Calu3 (cell line): ENCODE data around the gene RALGPS1. TPM values are rescaled to one million over a fixed set of nuclear protein-coding genes. Genes with fewer than 3 reads are reported as not detected.

ENCODE experiments used
- BruUV-seq: library from RNA; stranded (reverse); fragments of 400-500 nt; replicated peaks from 2 replicates; lab custom pipeline; 2021; lab: Mats Ljungman, UMichigan
- CTCF ChIA-PET: fragments of 300-600 bp; sonication (Branson Sonifier 250); formaldehyde crosslinking; loops from one replicate; lab custom pipeline; 2022; ENCODE audit warnings: antibody characterized with exemption; lab: Charles Lee
- DNase-seq: peaks from one replicate; pipeline ENCODE4 v3.0.0; 2022
- H3K27ac Mint-ChIP-seq: one replicate; pipeline ENCODE4 v1.8.0; 2022; ENCODE audit warnings: mixed read lengths; ENCODE audit not compliant: unreplicated experiment
- H3K27me3 Mint-ChIP-seq: one replicate; pipeline ENCODE4 v1.8.0; 2022; ENCODE audit warnings: mixed read lengths; ENCODE audit not compliant: unreplicated experiment
- H3K36me3 Mint-ChIP-seq: one replicate; pipeline ENCODE4 v1.8.0; 2022; ENCODE audit warnings: mild to moderate bottlenecking, moderate library complexity, mixed read lengths; ENCODE audit not compliant: insufficient read depth, unreplicated experiment
- H3K4me1 Mint-ChIP-seq: one replicate; pipeline ENCODE4 v1.8.0; 2022; ENCODE audit warnings: mild to moderate bottlenecking, low read depth, mixed read lengths; ENCODE audit not compliant: unreplicated experiment
- H3K4me3 Mint-ChIP-seq: one replicate; pipeline ENCODE4 v1.8.0; 2022; ENCODE audit warnings: mild to moderate bottlenecking, low read depth, moderate library complexity, mixed read lengths; ENCODE audit not compliant: unreplicated experiment
- H3K9me3 Mint-ChIP-seq: one replicate; pipeline ENCODE4 v1.8.0; 2022; ENCODE audit warnings: low read depth, mixed read lengths; ENCODE audit not compliant: unreplicated experiment
- intact Hi-C: fragments of 100-400 bp; cut with micrococcal nuclease; formaldehyde crosslinking; loops from one replicate; pipeline ENCODE4 v1.10.0; 2022; ENCODE audit not compliant: unreplicated experiment
- total RNA-seq: library from RNA; stranded (reverse); gene quantifications from 2 replicates; pipeline ENCODE4 v1.2.3, GENCODE V29; 2022
- TF ChIP-seq, protein P1 (sequence below): fragments of 200-600 bp; IDR thresholded peaks from one replicate; pipeline ENCODE4 v1.8.0; 2022; ENCODE audit warnings: antibody characterized with exemption; ENCODE audit not compliant: unreplicated experiment

Gene RALGPS1
- total RNA-seq, 1 experiment from 2014 or later: 8.3 TPM

- peaks cover 7% of the 10 kb centered on the region for H3K4me1 Mint-ChIP-seq
- CTCF ChIA-PET: no interaction called here
- H3K36me3 Mint-ChIP-seq: no peaks in the 10 kb centered on the region
- BruUV-seq: no TSS peak
- no peaks in the 10 kb centered on the region for H3K9me3 Mint-ChIP-seq
- intact Hi-C loops: no loop called here
- H3K27ac Mint-ChIP-seq: no peak overlapping the region
- DNase-seq: no peak
- H3K4me3 Mint-ChIP-seq: no peak overlapping the region
- TF ChIP-seq, protein P1, sequence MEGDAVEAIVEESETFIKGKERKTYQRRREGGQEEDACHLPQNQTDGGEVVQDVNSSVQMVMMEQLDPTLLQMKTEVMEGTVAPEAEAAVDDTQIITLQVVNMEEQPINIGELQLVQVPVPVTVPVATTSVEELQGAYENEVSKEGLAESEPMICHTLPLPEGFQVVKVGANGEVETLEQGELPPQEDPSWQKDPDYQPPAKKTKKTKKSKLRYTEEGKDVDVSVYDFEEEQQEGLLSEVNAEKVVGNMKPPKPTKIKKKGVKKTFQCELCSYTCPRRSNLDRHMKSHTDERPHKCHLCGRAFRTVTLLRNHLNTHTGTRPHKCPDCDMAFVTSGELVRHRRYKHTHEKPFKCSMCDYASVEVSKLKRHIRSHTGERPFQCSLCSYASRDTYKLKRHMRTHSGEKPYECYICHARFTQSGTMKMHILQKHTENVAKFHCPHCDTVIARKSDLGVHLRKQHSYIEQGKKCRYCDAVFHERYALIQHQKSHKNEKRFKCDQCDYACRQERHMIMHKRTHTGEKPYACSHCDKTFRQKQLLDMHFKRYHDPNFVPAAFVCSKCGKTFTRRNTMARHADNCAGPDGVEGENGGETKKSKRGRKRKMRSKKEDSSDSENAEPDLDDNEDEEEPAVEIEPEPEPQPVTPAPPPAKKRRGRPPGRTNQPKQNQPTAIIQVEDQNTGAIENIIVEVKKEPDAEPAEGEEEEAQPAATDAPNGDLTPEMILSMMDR: no peak
- H3K27me3 Mint-ChIP-seq: peaks cover 1% of the 10 kb centered on the region
Observed at GRCh38 chr9:127216888-127217217, 302.3 kb downstream of the RALGPS1 start.

DNA sequence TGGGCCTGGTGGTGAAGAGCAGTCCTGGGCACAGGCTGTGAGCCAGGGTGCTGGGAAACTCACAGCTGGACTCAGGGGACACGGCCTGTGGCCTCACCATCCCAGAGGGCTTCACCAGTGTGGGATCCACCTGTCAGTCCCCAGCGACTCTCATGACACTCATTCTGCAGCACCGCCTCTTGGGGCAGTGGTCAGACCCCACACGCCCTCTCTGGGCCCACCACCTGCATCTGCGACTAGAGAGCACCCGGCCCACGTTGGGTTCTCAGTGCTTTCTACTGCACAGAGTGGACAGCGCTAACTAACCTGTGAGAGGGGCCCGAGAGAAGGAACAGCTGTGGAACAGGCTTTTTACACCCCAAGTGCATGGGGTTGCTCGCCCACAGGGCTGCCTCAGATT, 304.2 kb downstream of the RALGPS1 start:
- Mint-ChIP-seq H3K4me1 (peaks cover 7% of the 10 kb centered on the region), H3K27ac (no peak overlapping the region), H3K36me3 (peaks cover 2% of the 10 kb centered on the region), H3K4me3 (no peak overlapping the region), H3K9me3 (no peaks in the 10 kb centered on the region), H3K27me3 (peaks cover 21% of the 10 kb centered on the region)
- intact Hi-C loops: no loop called here
- TF ChIP-seq, protein P1: no peak
- BruUV-seq: no TSS peak
- DNase-seq: no peak
- CTCF ChIA-PET: no interaction called here

- CTCF ChIA-PET: no interaction called here
- Mint-ChIP-seq H3K27ac (no peak overlapping the region), H3K9me3 (no peaks in the 10 kb centered on the region), H3K36me3 (peaks cover 9% of the 10 kb centered on the region), H3K27me3 (peaks cover 22% of the 10 kb centered on the region), H3K4me3 (no peak overlapping the region), H3K4me1 (peaks cover 5% of the 10 kb centered on the region)
- TF ChIP-seq, protein P1: no peak
- no TSS peak for BruUV-seq
- no peak for DNase-seq
- intact Hi-C loops: no loop called here
Observed at GRCh38 chr9:127219520-127219919, 304.9 kb downstream of the RALGPS1 start.

- Mint-ChIP-seq H3K27me3 (peaks cover 36% of the 10 kb centered on the region), H3K4me3 (no peak overlapping the region), H3K27ac (no peak overlapping the region), H3K36me3 (peaks cover 28% of the 10 kb centered on the region), H3K9me3 (no peaks in the 10 kb centered on the region), H3K4me1 (peaks cover 9% of the 10 kb centered on the region)
- BruUV-seq: no TSS peak
- intact Hi-C loops: no loop called here
- no peak for DNase-seq
- CTCF ChIA-PET: no interaction called here
- TF ChIP-seq, protein P1: no peak
Observed at GRCh38 chr9:127221695-127222094, 307.1 kb downstream of the RALGPS1 start.
